Suprapubic skin (tissue), 4 donors: ENCODE data around the gene DNAI1. TPM values are rescaled to one million over a fixed set of nuclear protein-coding genes. Genes with fewer than 3 reads are reported as not detected.
"Not testable (repeated sequence)": the region's sequence is repeated elsewhere in the genome, so short reads cannot be mapped to it uniquely, and the experiment has no call there.

Experiments used
- DNase-seq, 2 donors: peaks; one replicate each; pipeline ENCODE4 v3.0.0-alpha.2; 2019; ENCODE audit warnings: low spot score in 2 of 2
- H3K27ac ChIP-seq: fragments of 200-600 bp; sonication (generic); one replicate; pipeline ENCODE4 v1.5.1; 2019
- H3K27me3 ChIP-seq: fragments of 200-600 bp; sonication (generic); one replicate; pipeline ENCODE4 v1.5.1; 2019
- H3K36me3 ChIP-seq: fragments of 200-600 bp; sonication (generic); one replicate; pipeline ENCODE4 v1.5.1; 2019
- H3K4me1 ChIP-seq: fragments of 200-600 bp; sonication (generic); one replicate; pipeline ENCODE4 v1.5.1; 2019
- H3K4me3 ChIP-seq: fragments of 200-600 bp; sonication (generic); one replicate; pipeline ENCODE4 v1.5.1; 2019; ENCODE audit warnings: mild to moderate bottlenecking
- H3K9me3 ChIP-seq: fragments of 200-600 bp; sonication (generic); one replicate; pipeline ENCODE4 v1.5.1; 2019
- CTCF ChIP-seq, 2 donors: fragments of 200-600 bp in 1 of 2; fragments of 450-650 bp in 1 of 2; sonication (generic) in 1 of 2; IDR thresholded peaks; one replicate each; pipeline ENCODE4 v1.5.1; 2016 to 2019; ENCODE audit warnings: antibody characterized with exemption in 2 of 2, mild to moderate bottlenecking in 1 of 2, moderate library complexity in 1 of 2
- EP300 ChIP-seq: sonication (generic); formaldehyde crosslinking; IDR thresholded peaks from one replicate; pipeline ENCODE4 v1.6.1; 2017; ENCODE audit warnings: antibody characterized with exemption
- POLR2A ChIP-seq, 2 donors: fragments of 450-650 bp; IDR thresholded peaks; one replicate each; pipeline ENCODE4 v1.6.1; 2017; ENCODE audit warnings: antibody characterized with exemption in 2 of 2, mild to moderate bottlenecking in 2 of 2, moderate library complexity in 2 of 2
- POLR2AphosphoS5 ChIP-seq, 3 donors: sonication (generic); formaldehyde crosslinking; IDR thresholded peaks; one replicate each; pipeline ENCODE4 v1.6.1; 2017; ENCODE audit warnings: antibody characterized with exemption in 3 of 3
- WGBS: methylation state at CpG from one replicate; pipeline ENCODE4 v1.1.5; 2018; 5-methylcytosine and 5-hydroxymethylcytosine counted together
- total RNA-seq, 4 donors: library from RNA; depleted of rRNA; stranded (reverse); fragments of >200 nt; gene quantifications; one replicate each; pipeline ENCODE4 v1.1.0, GENCODE V29; 2016

Gene DNAI1
- total RNA-seq, 4 donors from 2014 or later: not detected

GRCh38 chr9:34431667-34432066 is 26.9 kb upstream of the DNAI1 start:
- no peak for DNase-seq
- TF ChIP-seq EP300 (no peak), POLR2AphosphoS5 (IDR thresholded peaks at IDR 0.05) (no peak), CTCF (IDR thresholded peaks at IDR 0.05) (no peak), POLR2A (IDR thresholded peaks at IDR 0.05) (no peak)
- H3K9me3 ChIP-seq: no peaks in the 10 kb centered on the region
- no peak overlapping the region for H3K27ac ChIP-seq
- H3K27me3 ChIP-seq: no peaks in the 10 kb centered on the region
- no peaks in the 10 kb centered on the region for H3K36me3 ChIP-seq
- H3K4me3 ChIP-seq: no peak overlapping the region
- WGBS: 74% methylated on average over 2 of the region's 2 CpGs
- peaks cover 13% of the 10 kb centered on the region for H3K4me1 ChIP-seq

GRCh38 chr9:34437006-34437925 is 21.3 kb upstream of the DNAI1 start:
- no peak overlapping the region for H3K27ac ChIP-seq
- H3K9me3 ChIP-seq: no peaks in the 10 kb centered on the region
- DNase-seq: no peak
- no peak for TF ChIP-seq POLR2A (IDR thresholded peaks at IDR 0.05)
- peak; percentile 64 to 65 for TF ChIP-seq CTCF (IDR thresholded peaks at IDR 0.05)
- TF ChIP-seq POLR2AphosphoS5 (IDR thresholded peaks at IDR 0.05): no peak
- TF ChIP-seq EP300: no peak
- WGBS: 77% methylated on average over 11 of the region's 14 CpGs
- peaks cover 4% of the 10 kb centered on the region for H3K36me3 ChIP-seq
- H3K4me1 ChIP-seq: peaks cover 7% of the 10 kb centered on the region
- no peaks in the 10 kb centered on the region for H3K27me3 ChIP-seq
- H3K4me3 ChIP-seq: no peak overlapping the region

GRCh38 chr9:34437926-34438307 is 20.7 kb upstream of the DNAI1 start:
- not testable (repeated sequence) for H3K27ac ChIP-seq

GRCh38 chr9:34438465-34438864 is 20.1 kb upstream of the DNAI1 start:
- not testable (repeated sequence) for H3K9me3 ChIP-seq, H3K36me3 ChIP-seq, DNase-seq, H3K4me3 ChIP-seq, H3K27me3 ChIP-seq, H3K4me1 ChIP-seq, H3K27ac ChIP-seq
- 100% methylated on average over 3 of the region's 4 CpGs for WGBS

More at GRCh38 chr9:34437926-34438307, 20.7 kb upstream of the DNAI1 start:
- not testable (repeated sequence) for H3K36me3 ChIP-seq, H3K9me3 ChIP-seq, H3K4me3 ChIP-seq, H3K27me3 ChIP-seq, DNase-seq, H3K4me1 ChIP-seq
- 90% methylated on average over 4 of the region's 28 CpGs for whole genome bisulfite sequencing

GRCh38 chr9:34440017-34440416 is 18.6 kb upstream of the DNAI1 start:
- Histone ChIP-seq H3K36me3 (peaks cover 4% of the 10 kb centered on the region), H3K4me1 (peaks cover 7% of the 10 kb centered on the region), H3K9me3 (no peaks in the 10 kb centered on the region), H3K4me3 (no peak overlapping the region), H3K27me3 (no peaks in the 10 kb centered on the region), H3K27ac (no peak overlapping the region)
- no peak for DNase-seq
- TF ChIP-seq POLR2AphosphoS5 (IDR thresholded peaks at IDR 0.05): no peak
- TF ChIP-seq POLR2A (IDR thresholded peaks at IDR 0.05): no peak
- TF ChIP-seq CTCF (IDR thresholded peaks at IDR 0.05): no peak
- TF ChIP-seq EP300: no peak

- TF ChIP-seq POLR2A (IDR thresholded peaks at IDR 0.05): no peak
- no peak for TF ChIP-seq POLR2AphosphoS5 (IDR thresholded peaks at IDR 0.05)
- TF ChIP-seq EP300: no peak
- no peak for TF ChIP-seq CTCF (IDR thresholded peaks at IDR 0.05)
- Histone ChIP-seq H3K27ac (no peak overlapping the region), H3K36me3 (peaks cover 2% of the 10 kb centered on the region), H3K27me3 (no peaks in the 10 kb centered on the region), H3K4me3 (no peak overlapping the region), H3K9me3 (no peaks in the 10 kb centered on the region), H3K4me1 (peaks cover 7% of the 10 kb centered on the region)
- WGBS: 95% methylated on average over 1 of the region's 1 CpG
- no peak for DNase-seq
These were observed 15.8 kb upstream of the DNAI1 start for GRCh38 chr9:34442770-34443169.
